GM12801 (cell line): ENCODE measurements around the gene D2HGDH.

ENCODE experiments used
- TF ChIP-seq, protein P1 (sequence below): IDR thresholded peaks from one replicate; pipeline ENCODE4 v1.5.1; 2011; ENCODE audit warnings: control low read depth; ENCODE audit not compliant: insufficient read length; ENCODE audit errors: extremely low read depth

Gene D2HGDH

DNA sequence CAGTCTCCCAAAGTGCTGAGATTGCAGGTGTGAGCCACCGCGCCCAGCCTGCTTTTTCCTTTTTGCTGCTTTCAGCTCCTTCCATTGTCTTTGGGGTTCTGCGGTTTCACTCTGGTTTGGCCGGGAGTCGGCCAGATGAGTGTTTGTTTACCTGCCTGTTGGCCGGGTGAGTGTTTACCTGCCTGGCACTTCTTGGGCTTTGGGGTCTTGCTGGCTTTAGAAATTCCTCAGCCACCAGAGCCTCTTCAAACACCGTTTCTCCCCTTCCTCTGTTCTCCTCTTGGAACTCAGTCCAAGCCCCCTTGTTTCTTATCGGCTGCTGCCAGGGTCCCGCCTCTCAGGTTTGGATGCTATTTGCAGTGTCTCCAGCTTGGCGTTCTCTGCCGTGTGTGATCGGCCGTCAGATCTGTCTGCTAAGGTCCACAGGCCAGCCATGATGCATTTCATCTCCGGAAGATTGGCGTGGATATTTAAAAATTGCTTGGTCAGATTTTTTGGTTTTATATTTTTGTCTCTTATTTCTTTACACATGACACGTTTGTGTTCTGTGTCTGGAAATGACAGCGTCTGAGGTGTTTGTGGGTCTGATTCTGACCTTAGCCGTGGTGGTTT, 28.0 kb downstream of the D2HGDH start:
- TF ChIP-seq, protein P1, sequence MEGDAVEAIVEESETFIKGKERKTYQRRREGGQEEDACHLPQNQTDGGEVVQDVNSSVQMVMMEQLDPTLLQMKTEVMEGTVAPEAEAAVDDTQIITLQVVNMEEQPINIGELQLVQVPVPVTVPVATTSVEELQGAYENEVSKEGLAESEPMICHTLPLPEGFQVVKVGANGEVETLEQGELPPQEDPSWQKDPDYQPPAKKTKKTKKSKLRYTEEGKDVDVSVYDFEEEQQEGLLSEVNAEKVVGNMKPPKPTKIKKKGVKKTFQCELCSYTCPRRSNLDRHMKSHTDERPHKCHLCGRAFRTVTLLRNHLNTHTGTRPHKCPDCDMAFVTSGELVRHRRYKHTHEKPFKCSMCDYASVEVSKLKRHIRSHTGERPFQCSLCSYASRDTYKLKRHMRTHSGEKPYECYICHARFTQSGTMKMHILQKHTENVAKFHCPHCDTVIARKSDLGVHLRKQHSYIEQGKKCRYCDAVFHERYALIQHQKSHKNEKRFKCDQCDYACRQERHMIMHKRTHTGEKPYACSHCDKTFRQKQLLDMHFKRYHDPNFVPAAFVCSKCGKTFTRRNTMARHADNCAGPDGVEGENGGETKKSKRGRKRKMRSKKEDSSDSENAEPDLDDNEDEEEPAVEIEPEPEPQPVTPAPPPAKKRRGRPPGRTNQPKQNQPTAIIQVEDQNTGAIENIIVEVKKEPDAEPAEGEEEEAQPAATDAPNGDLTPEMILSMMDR, result no peak

- TF ChIP-seq, protein P1, result no peak
These were observed 28.5 kb downstream of the D2HGDH start for GRCh38 chr2:241762933-241763369.

DNA sequence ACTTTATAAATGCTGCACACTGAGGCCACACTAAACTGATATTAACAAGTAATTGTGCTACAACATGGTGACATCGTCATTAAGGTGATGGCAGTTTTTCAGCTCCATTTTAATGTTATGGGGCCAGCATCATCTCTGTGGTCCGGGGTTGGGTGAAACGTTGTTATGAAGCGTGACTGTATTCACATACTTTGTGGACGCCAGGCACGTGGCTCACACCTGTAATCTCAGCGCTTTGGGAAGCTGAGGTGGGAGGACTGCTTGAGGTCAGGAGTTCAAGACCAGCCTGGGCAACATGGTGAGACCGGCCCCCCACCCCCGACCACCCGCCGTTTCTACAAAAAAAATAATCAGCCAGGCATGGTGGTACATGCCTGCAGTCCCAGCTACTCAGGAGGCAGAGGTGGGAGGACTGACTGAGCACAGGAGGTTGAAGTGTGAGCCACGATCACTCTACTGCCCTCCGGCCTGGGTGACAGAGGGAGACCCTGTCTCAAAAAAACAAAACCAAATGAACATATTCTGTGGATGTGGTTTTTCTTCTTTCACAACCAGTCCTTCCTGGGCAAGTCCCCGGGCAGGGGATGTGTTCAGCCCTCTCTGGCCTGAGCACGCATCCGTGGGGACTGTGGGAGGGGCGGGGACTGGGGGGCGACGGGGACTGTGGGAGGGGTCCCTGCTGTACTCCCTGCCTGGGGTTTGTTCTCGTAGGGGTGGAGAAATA, 29.3 kb downstream of the D2HGDH start:
- TF ChIP-seq, protein P1, result no peak

GRCh38 chr2:241764275-241765241, 30.1 kb downstream of the D2HGDH start:
- TF ChIP-seq, protein P1, result no peak

DNA sequence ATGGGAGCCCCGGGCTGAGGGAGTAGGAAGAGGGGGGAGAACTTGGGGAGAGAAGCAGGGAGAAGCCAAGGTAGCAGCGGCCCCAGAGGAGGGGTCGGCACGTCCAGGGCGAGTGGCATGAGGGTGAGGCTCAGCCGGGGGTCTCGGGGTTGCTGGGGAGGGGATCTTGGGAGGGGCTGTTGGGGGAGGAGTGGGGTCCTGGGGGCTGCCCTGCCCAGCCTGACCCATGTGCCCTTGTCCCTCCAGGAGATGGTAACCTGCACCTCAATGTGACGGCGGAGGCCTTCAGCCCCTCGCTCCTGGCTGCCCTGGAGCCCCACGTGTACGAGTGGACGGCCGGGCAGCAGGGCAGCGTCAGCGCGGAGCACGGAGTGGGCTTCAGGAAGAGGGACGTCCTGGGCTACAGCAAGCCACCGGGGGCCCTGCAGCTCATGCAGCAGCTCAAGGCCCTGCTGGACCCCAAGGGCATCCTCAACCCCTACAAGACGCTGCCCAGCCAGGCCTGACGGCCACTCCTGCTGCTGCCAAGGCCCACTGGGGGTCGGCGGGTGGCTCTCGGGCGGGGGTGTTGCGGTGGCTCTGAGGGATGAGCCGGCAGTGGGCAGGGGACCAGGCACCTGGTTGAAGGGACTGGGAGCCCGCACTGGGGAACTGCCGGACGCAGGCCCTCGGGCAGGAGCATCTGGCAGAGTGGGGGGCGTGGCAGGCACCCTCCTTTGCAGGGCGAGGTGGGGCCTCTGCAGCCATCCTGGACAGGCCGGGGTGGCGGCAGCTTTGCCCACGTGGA, 33.2 kb downstream of the D2HGDH start:
- TF ChIP-seq, protein P1, result no peak

DNA sequence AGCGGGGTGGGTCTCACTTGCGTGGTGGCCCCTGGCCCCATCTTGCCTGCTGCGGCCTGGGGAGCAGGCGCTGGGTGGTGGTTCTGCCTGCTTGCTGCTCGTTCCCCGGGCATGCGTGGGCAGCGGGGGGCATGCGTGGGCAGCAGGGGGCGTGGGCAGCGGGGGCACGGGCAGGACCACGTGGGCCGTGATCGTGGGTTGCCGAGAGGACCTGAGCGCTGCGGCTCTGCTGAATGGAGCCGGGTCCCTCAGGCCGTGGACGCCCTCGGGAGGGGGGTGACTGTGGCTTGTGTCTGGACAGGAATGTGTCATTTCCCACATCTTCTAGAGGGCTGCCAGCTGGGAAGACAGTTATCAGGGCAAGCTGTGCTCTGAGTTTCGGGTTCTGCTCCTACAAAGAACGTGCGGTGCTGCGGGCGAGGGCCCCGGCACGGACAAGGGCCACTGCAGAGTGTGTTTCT, 33.9 kb downstream of the D2HGDH start:
- TF ChIP-seq, protein P1, result no peak

GRCh38 chr2:241768850-241769249, 34.4 kb downstream of the D2HGDH start:
- TF ChIP-seq, protein P1, result no peak
